Uterus (tissue), 4 donors: Measurements from ENCODE around the gene HLCS. TPM values are rescaled to one million over a fixed set of nuclear protein-coding genes. Genes with fewer than 3 reads are reported as not detected.

Experiments
- DNase-seq, 2 donors: peaks; one replicate each; pipeline ENCODE4 v3.0.0-alpha.2; 2019 to 2020
- H3K27ac ChIP-seq, 2 donors: fragments of 200-600 bp; sonication (generic); 1 replicate in 1 of 2; 2 replicates in 1 of 2; pipeline ENCODE4 v1.5.1; 2016 to 2018
- H3K27me3 ChIP-seq, 2 donors: fragments of 200-600 bp; sonication (generic); one replicate each; pipeline ENCODE4 v1.5.1; 2018 to 2019; ENCODE audit warnings: control low read depth in 1 of 2
- H3K36me3 ChIP-seq, 2 donors: fragments of 200-600 bp; sonication (generic); one replicate each; pipeline ENCODE4 v1.5.1; 2019; ENCODE audit warnings: control low read depth in 1 of 2
- H3K4me1 ChIP-seq, 2 donors: fragments of 200-600 bp; sonication (generic); one replicate each; pipeline ENCODE4 v1.5.1; 2018 to 2019; ENCODE audit warnings: control low read depth in 1 of 2
- H3K4me3 ChIP-seq, 2 donors: fragments of 200-600 bp; sonication (generic); 1 replicate in 1 of 2; 2 replicates in 1 of 2; pipeline ENCODE4 v1.5.1; 2018 to 2019; ENCODE audit warnings: mild to moderate bottlenecking in 1 of 2
- H3K9me3 ChIP-seq, 2 donors: fragments of 200-600 bp; sonication (generic); one replicate each; pipeline ENCODE4 v1.5.1; 2019; ENCODE audit warnings: control low read depth in 1 of 2
- CTCF ChIP-seq, 4 experiments: fragments of 200-600 bp in 2 of 4; fragments of 450-650 bp in 2 of 4; sonication (generic) in 2 of 4; IDR thresholded peaks; one replicate each; pipeline ENCODE4 v1.5.1; 2016 to 2019; ENCODE audit warnings: antibody characterized with exemption in 4 of 4, mild to moderate bottlenecking in 2 of 4, moderate library complexity in 1 of 4
- POLR2A ChIP-seq, 2 donors: fragments of 450-650 bp; IDR thresholded peaks; one replicate each; pipeline ENCODE4 v1.6.1; 2016; ENCODE audit warnings: antibody characterized with exemption in 2 of 2, mild to moderate bottlenecking in 1 of 2, moderate library complexity in 1 of 2
- intact Hi-C: fragments of 100-400 bp; cut with DNase I; formaldehyde crosslinking; loops from one replicate; pipeline ENCODE4 v1.15.1; 2023; ENCODE audit warnings: low total_unique reads
- total RNA-seq, 4 donors: library from RNA; depleted of rRNA in 3 of 4; stranded (reverse); fragments of >200 nt in 3 of 4; gene quantifications; one replicate each; pipeline versions ENCODE4 v1.1.0 to v1.2.4, GENCODE V29; 2014 to 2023
- donor health status: DM: yes; HTN: yes; CAD: no.

Gene HLCS
- total RNA-seq, 4 donors from 2014 or later = 3.8 to 31.4 (median 15.4) TPM

GRCh38 chr21:36815284-36815683, 151.2 kb downstream of the HLCS start:
- H3K9me3 ChIP-seq = no peaks in the 10 kb centered on the region
- H3K27ac ChIP-seq = no peak overlapping the region
- H3K4me1 ChIP-seq = no peaks in the 10 kb centered on the region
- no peaks in the 10 kb centered on the region for H3K36me3 ChIP-seq
- H3K27me3 ChIP-seq = no peaks in the 10 kb centered on the region
- intact Hi-C loops = no loop called here
- TF ChIP-seq POLR2A (IDR thresholded peaks at IDR 0.05) (no peak), CTCF (IDR thresholded peaks at IDR 0.05) (no peak)
- no peak overlapping the region for H3K4me3 ChIP-seq
- no peak for DNase-seq

GRCh38 chr21:36813052-36813451, 153.4 kb downstream of the HLCS start:
- TF ChIP-seq POLR2A (IDR thresholded peaks at IDR 0.05) (no peak), CTCF (IDR thresholded peaks at IDR 0.05) (no peak)
- no peaks in the 10 kb centered on the region for H3K9me3 ChIP-seq
- H3K27ac ChIP-seq = no peak overlapping the region
- no peak overlapping the region for H3K4me3 ChIP-seq
- DNase-seq = no peak
- no peaks in the 10 kb centered on the region for H3K4me1 ChIP-seq
- intact Hi-C loops = no loop called here
- H3K36me3 ChIP-seq = no peaks in the 10 kb centered on the region
- H3K27me3 ChIP-seq = no peaks in the 10 kb centered on the region

- intact Hi-C loops = no loop called here
- no peaks in the 10 kb centered on the region for H3K36me3 ChIP-seq
- no peaks in the 10 kb centered on the region for H3K27me3 ChIP-seq
- H3K4me3 ChIP-seq = no peak overlapping the region
- H3K4me1 ChIP-seq = no peaks in the 10 kb centered on the region
- no peaks in the 10 kb centered on the region for H3K9me3 ChIP-seq
- TF ChIP-seq POLR2A (IDR thresholded peaks at IDR 0.05) (no peak), CTCF (IDR thresholded peaks at IDR 0.05) (no peak)
- H3K27ac ChIP-seq = no peak overlapping the region
- DNase-seq = no peak
These were observed 154.7 kb downstream of the HLCS start for GRCh38 chr21:36811762-36812161.

GRCh38 chr21:36810443-36810842, 156.0 kb downstream of the HLCS start:
- Histone ChIP-seq H3K9me3 (no peaks in the 10 kb centered on the region), H3K27ac (no peak overlapping the region), H3K36me3 (no peaks in the 10 kb centered on the region), H3K4me1 (no peaks in the 10 kb centered on the region), H3K4me3 (no peak overlapping the region), H3K27me3 (no peaks in the 10 kb centered on the region)
- DNase-seq = no peak
- intact Hi-C loops = no loop called here
- TF ChIP-seq CTCF (IDR thresholded peaks at IDR 0.05) = no peak
- TF ChIP-seq POLR2A (IDR thresholded peaks at IDR 0.05) = no peak

GRCh38 chr21:36807422-36807928, 159.0 kb downstream of the HLCS start:
- H3K4me1 ChIP-seq = no peaks in the 10 kb centered on the region
- no peak overlapping the region for H3K4me3 ChIP-seq
- TF ChIP-seq CTCF (IDR thresholded peaks at IDR 0.05) = no peak
- no peak for TF ChIP-seq POLR2A (IDR thresholded peaks at IDR 0.05)
- no peaks in the 10 kb centered on the region for H3K9me3 ChIP-seq
- no peaks in the 10 kb centered on the region for H3K36me3 ChIP-seq
- H3K27ac ChIP-seq = no peak overlapping the region
- intact Hi-C loops = no loop called here
- no peak for DNase-seq
- no peaks in the 10 kb centered on the region for H3K27me3 ChIP-seq
